Smooth muscle cell of the brain vasculature (primary cell): ENCODE results near the gene CD27.
"Not testable (repeated sequence)": the region's sequence is repeated elsewhere in the genome, so short reads cannot be mapped to it uniquely, and the experiment has no call there.

Experiments used
- DNase-seq: peaks from one replicate; pipeline ENCODE4 v3.0.0-alpha.2; 2012; ENCODE audit warnings: low read depth, low spot score

CD27 gene

DNA sequence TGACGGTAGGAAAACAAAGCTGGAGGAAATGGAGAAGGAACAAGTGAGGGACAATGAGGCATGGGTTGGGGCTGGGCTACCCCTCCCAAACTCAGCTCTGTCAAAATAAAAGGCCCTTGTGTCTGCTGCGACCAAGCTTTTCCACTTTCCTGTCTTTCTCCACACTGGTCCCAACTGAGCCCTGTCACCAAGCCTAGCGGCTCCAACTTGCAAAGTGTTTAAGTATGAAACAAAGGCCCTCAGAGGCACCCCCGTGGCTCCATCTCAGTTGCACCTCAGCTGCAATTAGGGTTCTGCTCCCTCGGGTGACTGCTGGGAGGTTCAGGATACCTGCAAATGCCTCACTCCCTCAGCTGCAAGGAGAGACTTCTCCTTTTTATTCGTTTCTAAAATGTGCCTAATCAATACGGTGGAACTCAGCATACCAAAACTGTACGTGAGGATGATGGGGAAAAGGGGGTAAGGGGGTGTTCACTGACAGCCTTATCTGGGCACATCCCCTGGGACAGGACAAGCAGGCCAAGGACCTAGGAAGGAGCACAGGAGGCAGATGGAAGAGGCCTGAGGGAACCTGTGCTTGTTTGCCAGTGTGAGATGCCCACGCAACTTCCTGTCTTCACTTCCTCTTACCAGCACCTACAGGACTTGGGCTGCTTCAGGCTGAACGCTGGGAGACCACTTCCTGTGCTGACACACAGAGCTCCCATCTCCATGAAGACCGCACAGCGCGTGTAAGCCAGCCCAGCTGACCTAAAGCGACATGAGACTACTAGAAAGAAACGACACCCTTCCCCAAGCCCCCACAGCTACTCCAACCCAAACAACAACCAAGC is 16.9 kb downstream of the CD27 start:
- no peak for DNase-seq

DNA sequence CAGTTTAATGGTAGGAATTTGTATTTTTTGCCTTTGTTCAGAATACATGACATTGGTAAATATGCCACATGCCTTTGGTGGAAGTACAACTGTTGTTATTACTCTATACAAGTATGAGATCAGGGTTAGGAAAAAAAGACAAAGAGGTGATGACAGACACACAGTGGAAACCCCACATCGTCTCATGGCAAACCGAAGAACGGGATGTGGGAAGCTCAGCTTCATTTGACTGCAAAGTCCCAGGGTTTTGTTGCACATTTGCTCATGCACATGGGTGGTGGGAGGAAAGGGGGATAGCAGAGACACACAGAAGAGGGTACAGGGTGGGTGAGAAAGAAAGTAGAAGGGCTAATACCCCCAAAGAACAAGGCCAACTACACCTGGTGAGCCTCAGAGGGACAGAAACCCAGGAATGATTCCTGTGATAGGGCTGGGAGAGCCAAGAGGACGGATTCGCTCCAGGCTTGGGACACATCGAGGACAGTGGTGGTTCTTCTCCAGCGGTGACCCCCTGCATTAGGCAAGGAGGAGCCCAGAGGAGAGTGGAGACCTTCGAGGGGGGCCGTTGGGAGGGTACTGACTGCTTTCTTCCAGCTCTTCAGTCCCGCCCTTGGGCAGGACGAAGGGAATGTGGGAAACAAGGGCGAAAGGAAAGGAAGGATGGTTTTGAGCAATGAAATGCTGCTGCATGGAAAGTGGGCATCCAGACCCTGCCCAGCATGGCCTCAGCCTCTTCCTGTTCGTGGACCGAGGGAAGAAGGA is 17.7 kb downstream of the CD27 start:
- no peak for DNase-seq

DNA sequence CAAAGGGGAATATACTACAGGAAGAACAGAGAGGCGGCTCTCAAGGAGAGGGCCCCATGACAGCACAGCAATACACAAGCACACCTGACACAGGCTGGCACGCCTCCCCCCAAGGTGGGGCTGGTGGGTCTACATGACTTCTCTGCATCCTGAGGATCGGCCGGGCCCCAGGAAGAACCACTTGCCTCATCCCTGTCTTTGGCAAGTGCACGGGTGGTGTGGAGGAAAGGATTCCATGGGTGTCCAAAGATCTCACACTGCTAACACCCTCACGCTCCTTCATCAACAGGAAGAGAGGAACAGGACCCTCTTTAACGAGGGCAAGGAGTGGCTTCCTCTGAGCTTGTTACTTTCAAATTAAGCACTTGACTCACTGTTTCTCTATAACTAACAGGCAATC is 18.5 kb downstream of the CD27 start:
- DNase-seq = no peak

DNA sequence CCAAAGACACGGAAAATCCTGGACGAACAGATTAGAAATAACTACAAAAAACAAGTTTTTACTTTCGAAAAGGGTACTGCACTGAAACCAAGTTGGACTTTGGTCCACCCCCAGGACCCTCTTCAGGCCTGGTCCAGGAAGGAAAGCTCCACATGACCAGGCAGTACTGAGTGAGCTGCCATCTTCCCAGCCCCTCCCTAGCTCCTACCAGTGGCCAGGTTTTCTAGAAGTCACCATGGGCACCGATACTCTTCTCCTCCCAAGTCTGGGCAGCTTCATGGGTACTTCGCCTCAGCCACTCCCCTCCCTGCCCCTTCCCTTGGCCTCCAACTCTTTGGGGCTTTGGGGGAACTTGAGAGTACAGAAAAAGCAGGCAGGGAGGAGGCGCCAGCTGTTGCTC is 19.1 kb downstream of the CD27 start:
- DNase-seq = no peak

DNA sequence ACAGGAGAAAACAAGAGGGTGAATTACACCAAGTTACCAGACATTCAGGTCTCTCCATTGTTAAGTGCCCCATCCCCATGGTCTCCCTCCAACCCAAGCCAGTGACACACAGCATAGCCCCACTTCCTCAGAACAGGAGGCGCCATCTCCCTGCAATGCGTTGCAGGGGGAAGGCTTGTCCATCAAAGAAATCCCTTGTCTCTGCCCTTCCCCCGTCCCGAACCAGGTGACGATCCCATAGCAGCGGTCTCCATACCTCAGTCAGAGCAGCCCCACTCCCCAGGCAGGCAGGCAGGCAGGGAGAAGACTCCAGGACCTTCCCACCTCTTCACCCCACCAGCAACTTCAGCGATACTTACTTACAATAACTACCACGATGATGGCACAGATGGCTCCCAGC is 19.8 kb downstream of the CD27 start:
- DNase-seq = no peak

DNA sequence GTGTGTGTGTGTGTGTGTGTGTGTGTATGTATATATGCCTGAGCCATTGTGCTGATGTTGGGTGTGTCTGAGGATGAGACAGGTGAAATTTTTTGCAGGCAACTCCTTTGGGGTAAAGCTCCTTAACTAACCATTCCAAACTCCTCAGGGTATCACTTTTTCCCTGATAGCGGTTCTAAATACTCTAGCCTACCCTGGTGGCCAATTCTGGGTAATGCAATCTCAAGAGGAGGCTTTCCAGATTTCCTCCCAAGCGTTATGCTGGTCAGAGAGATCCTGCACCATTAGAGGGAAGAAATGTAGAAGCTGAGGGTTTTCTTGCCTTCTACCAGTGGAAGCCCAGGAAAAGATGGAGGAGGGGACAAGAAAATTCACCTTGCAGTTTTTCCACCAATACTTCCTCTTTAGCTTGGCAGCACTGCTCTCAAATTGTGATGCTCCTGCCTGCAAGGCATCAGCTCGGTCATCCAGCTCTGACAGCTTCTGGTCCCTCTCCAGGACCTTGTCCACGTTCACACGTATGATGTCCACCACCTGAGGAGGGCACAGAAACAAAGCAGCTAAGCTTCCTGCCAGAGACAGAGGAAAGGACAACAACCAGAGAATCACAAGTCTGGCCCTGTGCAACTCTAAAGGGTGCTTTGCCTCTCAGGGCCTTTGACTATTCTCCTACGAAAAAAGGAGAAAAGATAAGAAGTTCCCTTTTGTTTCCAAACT is 20.9 kb downstream of the CD27 start:
- DNase-seq = peak; percentile 47

DNA sequence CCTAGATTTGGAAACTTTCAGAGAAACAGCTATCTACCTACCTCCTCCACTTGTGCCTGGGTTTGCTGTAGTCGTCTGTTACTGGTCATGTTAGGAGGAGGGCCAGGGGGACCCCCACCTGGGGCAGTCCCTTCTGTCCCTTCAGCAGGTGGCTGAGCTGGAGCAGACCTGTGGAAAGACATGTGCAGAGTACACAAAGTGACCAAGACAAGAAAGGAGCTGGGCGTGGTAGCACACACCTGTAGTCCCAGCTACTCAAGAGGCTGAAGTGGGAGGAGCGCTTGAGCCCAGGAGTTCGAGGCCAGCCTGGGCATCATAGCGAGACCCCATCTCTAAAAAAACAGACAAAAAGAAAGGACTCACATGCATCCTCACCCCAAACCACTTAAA is 21.4 kb downstream of the CD27 start:
- no peak for DNase-seq

DNA sequence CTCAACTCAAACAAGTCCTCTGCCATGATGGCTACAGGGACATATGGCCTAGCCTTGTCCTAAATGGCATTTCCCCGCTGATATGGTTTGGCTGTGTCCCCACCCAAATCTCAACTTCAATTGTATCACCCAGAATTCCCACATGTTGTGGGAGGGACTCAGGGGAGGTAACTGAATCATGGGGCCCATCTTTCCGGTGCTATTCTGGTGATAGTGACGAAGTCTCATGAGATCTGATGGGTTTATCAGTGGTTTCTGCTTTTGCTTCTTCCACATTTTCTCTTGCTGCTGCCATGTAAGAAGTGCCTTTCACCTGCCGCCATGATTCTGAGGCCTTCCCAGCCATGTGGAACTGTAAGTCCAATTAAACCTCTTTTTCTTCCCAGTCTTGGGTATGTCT is 22.0 kb downstream of the CD27 start:
- DNase-seq = not testable (repeated sequence)

DNA sequence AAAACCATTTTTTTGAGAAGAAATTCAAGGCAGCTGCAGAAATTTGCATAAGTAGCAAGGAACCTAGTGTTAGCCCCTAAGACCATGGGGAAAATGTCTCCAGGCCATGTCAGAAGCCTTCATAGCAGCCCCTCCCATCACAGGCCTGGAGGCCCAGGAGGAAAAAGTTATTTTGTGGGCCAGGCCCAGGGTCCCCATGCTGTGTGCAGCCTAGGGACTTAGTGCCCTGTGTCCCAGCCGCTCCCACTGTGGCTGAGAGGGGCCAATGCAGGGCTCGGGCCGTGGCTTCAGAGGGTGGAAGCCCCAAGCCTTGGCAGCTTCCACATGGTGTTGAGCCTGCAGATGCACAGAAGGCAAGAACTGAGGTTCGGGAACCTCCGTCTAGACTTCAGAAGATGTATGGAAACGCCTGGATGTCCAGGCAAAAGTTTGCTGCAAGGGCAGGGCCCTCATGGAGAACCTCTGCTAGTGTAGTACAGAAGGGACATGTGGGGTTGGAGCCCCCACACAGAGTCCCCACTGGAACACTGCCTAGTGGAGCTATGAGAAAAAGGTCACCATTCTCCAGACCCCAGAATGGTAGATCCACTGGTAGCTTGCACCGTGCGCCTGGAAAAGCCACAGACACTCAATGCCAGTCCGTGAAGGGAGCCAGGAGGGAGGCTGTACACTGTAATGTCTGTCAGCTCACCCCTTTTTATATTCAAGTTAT is 23.0 kb downstream of the CD27 start:
- DNase-seq = not testable (repeated sequence)

DNA sequence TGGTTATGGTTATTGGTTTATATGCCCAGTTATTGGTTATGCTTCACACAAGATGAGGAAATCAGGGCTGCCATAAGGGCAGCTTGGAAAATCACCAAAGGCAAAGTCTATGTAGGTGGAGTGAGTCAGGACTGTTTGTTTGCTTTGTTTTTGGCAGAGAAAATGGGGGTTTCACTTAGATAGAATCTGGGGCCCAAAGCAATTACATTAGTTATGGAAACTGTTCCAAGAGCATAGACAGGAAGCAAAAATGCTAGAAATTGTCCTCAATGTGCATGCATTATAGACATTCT is 23.5 kb downstream of the CD27 start:
- no peak for DNase-seq

DNA sequence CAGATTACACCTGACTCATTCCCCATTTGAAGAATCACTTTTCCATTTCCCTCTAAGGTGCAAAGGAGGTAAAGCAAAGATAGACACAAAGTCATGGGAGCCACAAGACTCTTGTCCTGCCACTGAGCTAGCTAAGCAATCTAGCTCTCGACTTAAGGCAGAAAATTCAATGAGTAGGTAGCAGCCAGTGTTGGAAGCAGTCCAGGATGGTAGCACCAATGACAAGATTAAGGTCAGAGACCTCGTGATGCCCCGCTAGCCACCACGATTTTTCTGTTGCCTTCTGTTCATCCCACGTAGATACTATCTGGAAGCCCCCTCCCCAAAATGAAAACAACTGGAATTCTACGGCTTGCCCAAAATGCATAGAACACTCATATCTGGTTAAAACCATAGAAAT is 24.3 kb downstream of the CD27 start:
- no peak for DNase-seq

DNA sequence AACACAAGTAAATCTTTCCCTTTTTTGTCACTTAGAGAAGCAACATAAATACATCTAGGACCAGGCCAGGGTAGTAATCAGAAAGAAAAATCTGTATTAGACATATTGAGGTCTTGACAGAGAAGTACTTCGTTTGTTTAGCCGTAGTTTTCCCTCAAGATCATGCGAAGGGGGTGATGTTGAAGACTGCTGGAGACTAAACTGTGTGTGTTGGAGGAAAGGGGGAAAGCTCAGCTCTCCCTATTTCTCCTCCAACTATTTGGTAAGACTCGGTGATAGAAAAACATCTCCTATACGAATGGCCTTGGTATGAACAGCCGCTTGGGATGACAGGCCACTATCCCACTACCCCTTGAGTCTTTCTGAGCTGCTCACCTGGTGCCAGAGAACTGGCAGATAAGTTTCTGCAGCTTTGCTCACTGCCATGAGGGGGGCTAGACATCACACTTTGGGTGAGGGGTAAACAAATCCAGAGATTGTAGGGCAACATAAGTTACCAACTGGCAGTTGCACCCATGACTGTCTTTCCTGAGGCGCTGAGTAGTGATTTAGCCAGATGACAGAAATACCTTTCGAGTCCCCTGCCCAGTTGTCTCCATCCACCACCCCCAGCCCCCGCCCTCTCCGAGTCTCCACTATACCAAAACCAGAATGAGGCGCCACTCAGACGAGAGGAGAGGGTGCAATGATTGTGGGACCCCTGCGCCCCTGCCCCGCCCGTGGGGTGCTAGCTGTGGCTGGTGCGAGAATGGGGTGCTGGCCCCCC is 25.0 kb downstream of the CD27 start:
- no peak for DNase-seq

DNA sequence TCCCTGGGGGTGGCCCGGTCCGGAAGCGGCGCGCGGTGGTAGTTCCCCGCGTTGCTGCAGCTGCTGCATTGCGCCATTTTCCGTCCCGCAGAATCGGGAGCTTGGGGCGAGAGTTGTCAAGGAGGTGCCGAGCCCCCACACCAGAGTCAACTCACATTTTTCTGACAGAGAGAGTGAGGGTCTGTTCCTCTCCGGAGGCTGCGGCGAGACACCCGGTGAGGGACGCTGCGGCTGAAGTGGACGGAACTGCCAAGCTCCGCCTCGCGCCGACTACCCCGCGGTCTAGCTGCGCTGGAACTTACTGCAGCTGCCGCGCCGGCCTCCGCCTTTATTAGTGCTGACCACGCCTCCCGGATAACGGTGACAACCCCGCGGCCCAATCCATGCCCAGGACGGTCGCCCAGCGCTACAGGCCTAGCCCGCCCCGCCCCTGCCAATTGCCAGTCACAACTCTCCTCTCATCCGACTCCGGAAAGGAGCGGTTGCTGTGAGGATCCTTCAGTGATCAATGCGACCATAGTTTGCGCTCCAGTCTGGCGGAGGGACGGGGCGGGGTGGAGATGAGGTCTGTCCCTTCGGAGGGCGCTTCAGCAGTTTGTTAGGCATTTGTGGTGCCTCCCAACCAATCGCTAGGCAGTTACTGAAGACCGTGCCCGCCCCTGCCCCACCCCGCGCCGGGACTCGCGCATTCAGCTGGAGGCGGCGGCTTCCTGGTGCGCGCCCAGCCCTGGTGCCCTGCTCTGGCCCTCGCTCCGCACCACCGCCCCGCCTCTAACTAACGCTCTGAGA is 25.8 kb downstream of the CD27 start, which contains the start of gene VAMP1:
Gene VAMP1 (minus strand): TSS at position 303 of the 789 bp plus-strand sequence. CDS start 146 bp downstream, at position 157.
- DNase-seq = peak; percentile 87

DNA sequence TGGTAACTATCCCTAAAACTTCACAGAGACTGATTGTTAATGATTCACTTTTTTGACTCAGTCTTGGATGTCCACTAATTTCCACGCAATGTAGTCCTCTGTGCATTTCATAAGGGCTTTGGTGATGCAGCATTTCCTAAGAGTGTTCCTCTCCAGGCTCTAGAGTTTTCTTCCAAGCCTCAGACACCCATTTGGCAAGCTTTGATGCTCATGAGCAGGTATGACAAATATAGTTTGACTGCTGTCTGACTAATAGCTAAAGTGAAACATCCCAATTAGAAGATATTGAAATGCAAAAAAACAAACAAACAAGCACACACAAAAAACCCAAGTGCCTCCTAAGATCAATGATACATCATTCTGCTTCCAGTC is 27.2 kb downstream of the CD27 start:
- DNase-seq = no peak

DNA sequence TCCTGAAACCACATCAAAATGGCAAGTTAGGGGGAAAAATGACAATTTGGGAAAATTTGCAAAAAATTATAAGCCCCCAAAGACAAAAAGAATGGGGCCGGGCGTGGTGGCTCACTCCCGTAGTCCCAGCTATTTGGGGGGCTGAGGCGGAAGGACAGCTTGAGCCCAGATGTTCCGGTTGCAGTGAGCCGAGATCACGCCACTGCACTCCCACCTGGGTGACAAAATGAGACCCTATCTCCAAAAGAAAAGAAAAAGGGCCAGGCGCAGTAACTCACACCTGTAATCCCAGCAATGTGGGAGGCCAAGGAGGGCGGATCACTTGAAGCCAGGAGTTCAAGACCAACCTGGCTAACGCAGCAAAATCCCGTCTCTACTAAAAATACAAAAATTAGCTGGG is 27.7 kb downstream of the CD27 start:
- no peak for DNase-seq

DNA sequence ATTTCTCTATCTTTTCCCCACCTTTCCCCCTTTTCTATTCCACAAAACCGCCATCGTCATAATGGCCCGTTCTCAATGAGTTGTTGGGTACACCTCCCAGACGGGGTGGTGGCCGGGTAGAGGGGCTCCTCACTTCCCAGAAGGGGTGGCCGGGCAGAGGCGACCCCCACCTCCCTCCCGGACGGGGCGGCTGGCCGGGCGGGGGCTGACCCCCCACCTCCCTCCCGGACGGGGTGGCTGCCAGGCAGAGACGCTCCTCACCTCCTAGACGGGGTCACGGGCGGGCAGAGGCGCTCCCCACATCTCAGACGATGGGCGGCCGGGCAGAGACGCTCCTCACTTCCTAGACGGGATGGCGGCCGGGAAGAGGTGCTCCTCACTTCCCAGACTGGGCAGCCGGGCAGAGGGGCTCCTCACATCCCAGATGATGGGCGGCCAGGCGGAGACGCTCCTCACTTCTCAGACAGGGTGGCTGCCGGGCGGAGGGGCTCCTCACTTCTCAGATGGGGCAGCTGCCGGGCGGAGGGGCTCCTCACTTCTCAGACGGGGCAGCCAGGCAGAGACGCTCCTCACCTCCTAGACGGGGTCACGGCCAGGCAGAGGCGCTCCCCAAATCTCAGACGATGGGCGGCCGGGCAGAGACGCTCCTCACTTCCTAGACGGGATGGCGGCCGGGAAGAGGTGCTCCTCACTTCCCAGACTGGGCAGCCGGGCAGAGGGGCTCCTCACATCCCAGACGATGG is 30.6 kb downstream of the CD27 start:
- DNase-seq = not testable (repeated sequence)

DNA sequence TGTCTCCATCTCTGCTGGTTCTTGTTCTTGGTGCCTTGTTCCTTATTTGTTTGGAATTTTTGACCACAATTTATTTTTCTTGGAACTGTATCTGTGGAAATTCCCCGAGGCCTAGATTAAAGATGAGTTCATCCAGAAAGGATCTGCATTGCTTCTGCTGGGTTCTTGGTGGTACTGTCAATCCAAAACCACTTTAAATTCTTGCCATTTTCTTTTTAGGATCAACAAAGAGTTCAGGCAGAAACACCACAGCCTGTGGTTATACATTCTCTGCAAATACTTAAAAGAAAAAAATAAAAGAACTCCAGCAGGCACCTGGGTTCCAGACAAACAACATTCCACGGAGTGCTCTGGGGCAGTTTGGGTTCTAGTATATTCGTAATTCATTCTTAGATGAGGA is 31.7 kb downstream of the CD27 start:
- peak; percentile 20 for DNase-seq

DNA sequence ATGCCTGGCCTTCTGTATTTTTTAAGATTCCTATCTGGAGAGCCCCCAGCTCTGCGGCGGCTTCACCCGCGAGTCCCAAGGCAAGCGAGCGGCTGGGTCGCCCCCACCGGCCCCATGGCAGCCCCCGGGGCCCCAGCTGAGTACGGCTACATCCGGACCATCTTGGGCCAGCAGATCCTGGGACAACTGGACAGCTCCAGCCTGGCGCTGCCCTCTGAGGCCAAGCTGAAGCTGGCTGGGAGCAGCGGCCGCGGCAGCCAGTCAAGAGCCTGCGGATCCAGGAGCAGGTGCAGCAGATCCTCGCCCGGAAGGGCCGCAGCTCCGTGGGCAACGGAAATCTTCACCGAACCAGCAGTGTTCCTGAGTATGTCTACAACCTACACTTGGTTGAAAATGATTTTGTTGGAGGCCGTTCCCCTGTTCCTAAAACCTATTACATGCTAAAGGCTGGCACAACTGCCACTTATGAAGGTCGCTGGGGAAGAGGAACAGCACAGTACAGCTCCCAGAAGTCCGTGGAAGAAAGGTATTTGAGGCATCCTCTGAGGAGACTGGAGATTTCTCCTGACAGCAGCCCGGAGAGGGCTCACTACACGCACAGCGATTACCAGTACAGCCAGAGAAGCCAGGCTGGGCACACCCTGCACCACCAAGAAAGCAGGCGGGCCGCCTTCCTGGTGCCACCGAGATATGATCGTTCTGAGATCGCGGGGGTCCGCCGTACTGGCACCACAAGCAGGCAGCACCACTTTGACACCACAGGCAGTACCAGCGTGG is 33.0 kb downstream of the CD27 start:
- DNase-seq = not testable (repeated sequence)

DNA sequence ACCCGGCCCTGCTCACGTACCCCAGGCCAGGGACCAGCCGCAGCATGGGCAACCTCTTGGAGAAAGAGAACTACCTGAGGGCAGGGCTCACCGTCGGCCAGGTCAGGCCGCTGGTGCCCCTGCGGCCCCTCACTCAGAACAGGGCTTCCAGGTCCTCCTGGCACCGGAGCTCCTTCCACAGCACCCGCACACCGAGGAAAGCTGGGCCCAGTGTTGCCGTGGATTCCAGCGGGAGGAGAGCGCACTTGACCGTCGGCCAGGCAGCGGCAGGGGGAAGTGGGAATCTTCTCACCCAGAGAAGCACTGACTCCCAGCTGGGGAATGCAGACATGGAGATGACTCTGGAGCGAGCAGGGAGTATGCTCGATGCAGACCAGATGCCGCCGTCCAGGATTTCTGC is 33.7 kb downstream of the CD27 start:
- DNase-seq = no peak
